HG03159 (cell line): ENCODE measurements around the gene JMJD1C.

Experiments
- ATAC-seq: cut with Tn5 transposase; IDR thresholded peaks from one replicate; pipeline ENCODE4 v1.9.1; 2021; ENCODE audit warnings: mild to moderate bottlenecking, moderate library complexity; ENCODE audit not compliant: unreplicated experiment

Gene JMJD1C

DNA sequence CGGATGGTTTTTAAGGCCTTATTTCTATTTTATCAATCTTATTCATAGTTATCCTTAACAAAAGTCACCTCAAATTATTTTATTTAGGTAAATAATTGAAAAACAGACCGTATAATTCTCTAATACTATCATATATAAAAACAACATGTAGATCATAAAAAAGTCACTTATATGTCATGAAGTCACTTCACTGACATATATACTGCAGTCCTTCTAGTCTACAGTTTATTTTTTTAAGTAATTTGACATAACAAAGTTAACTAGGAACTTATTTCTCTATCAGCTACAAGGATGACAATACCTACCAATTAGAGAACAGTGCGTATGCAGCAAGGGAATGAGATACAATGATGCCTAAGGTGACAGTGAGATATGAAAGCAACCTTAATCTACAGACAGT is 26.2 kb downstream of the JMJD1C start:
- no peak for ATAC-seq

DNA sequence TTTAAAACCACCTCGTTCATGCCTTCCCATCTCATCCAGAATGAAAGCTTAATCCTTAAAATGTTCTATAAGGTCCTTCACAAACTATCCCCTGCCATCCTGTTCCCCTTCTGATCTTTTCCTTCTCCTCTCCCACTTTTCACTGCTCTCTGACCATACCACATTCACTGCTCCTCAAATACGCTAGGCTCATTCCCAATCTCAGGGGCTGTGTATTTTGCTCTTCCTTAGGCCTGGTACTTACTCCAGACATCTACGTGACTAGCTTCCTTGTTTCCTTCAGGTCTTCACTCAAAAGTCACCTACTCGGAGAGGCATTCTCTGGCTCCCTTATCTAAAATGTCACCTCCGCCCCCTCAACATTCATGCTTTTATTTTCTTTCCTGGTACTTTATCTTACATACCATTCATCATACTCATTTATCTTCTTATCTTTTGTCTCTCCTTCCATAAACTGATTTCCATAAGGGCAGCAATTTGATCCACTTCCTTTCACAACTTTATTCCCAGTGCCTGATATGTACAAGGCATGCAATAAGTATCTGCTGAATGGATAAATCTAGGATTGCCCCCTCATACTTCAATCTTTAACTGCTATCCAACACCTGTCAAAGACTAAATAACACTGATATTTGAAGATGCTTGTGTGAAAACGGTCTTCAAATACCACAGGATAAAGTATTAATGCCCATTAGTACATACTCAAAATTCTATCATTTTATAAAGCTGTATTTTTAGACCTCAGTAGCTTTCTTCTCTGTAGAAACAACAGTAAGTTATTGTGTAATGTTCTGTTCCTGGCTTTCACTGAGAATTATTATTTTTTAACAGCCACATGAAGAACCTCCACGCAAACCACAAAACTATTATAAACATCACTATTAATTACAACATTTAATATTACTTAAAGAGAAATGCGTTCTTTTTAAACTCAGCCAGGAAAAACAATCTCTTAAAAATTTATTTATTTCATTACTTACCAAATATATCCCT is 27.0 kb downstream of the JMJD1C start:
- no peak for ATAC-seq

DNA sequence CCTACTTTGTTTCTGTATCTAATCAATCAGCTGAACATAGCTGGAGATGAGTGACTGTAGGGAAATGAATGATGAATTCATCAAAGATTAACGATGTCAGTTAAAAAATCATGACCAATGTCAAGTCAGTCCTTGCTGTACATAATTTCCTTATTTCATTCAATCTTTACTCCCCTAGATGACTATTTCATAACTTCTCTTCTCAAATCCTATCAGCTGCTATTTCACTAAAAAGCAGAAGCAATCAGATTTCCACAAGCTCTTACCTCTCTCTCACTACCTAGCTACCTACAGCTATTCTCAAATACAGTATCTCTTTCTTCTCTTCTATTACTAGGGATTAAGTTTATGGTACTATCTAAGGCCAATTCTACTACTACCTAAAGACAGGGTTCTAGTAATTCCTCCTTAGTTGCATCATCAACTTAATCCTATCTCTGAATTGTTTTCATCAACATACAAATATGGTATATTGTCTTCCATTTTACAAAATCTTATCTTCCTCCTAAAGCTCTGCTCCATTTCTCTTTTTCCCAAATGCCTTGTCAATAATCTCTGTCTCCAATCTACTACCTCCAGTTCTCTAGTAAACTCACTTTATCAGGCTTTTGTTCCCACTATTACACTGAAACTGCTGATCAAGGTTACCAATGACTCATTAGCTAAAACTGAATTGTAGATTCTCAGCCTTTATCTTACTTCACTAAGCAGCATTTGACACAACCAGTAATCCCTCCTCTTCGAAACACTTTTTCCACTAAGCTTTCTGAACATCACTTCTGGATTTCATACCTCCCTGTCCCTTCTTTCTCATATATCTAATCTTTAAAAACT is 28.4 kb downstream of the JMJD1C start:
- no peak for ATAC-seq

DNA sequence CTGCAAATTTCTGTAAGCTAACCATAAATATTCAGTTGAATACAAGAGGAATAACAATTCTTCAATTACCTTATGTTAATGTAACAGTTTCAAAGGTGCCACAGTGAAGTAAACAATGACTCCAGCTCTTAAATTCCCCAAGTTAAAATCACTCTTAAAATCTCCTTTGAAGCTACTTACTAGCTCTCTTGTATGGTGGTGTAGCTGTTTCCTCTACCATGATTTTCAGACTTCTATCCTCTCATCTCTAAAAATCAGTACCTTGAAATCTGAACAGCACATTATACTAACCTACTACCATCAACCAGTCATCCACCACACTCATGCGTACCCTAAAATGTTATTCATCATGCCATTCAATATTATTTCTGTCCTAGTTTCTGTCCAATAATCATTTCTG is 29.6 kb downstream of the JMJD1C start:
- no peak for ATAC-seq

DNA sequence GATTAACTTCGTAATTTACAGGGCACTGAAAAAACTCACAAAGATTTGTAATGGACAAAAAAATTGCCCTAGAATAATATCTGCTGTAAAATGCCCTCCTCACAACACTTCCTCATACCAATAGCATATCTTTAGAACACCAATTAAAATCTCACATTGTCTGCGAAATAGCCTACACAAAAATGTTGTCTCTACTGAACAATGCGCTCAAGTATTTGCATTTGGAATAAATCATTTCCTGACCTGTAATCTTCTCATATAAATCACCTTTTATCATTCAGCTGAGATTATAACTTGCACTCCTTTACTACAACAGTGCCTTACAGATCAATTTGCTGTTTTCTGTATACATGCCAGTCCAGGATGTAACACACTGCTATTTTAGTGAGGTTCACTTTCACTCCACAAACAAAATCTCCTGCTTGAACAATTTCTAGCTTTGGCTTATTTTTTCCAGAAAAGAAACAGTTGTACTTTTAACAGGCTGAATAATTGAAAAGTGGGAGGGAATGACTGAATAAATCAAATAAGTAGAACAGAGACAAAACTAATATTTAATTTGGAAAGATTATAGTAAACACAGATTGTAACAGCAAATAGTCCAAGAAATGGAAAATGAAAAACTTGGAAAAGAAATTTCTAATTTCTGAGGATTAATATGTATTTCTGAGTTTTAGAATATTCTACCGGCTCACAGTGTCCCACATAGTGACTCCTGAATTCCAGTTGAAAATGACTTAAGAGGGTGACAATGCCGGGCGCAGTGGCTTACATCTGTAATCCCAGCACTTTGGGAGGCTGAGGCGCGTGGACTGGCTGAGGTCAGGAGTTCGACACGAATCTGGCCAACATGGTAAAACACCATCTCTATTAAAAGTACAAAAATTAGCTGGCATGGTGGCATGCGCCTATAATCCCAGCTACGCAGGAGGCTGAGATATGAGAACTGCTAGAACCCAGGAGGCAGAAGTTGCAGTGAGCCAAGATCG is 30.6 kb downstream of the JMJD1C start:
- no peak for ATAC-seq

DNA sequence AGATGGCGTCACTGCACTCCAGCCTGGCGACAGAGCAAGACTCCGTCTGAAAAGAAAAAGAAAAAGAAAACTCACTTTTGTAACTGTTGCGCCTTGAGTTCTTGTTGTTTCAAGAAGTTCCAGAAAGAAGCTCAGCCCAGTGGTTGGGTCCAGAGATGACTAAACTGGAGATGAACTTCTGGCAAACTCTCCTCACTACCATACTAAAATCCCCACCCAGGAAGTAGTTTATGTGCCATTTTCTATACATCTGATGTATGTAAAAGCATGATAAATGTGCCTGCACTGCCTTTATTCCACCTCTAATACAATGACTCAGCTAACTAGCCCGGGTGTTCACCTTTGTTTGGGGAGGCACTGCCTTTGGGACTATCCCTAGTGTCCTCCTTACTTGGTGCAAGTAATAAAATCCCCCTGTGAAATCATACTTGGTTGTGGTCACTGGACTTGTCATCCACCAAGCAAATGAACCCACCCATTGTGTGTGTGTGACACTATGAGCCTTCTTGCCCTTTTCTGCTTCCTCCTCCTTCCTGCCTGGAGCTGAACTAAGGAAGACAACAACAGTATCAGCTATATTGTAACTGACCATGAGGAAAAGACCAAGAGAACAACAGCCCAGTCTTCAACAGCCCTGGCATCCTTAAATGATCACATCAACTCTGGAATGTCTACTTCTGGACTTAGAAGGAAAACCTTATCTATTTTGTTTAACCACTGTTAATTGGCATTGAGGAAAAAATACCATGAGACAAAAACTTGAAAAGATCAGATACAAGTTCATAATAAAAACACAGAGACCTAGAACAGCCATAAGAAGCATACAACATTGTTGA is 33.6 kb downstream of the JMJD1C start:
- no peak for ATAC-seq

DNA sequence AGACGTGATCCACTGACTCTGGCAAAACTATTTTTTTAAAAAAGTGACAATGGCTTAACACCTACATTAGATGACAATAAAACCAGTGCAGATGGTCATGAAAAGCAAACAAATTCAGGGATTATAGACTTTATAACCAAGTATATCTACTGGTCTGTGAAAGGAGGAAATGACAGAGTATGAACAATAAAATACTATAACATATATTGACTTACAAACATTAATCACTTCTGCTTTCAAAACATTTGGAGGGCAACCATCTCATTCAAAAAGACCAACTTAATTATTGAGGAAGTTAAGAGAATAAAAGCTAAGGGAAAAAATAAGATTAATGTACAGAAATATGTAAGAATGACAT is 34.8 kb downstream of the JMJD1C start:
- no peak for ATAC-seq

DNA sequence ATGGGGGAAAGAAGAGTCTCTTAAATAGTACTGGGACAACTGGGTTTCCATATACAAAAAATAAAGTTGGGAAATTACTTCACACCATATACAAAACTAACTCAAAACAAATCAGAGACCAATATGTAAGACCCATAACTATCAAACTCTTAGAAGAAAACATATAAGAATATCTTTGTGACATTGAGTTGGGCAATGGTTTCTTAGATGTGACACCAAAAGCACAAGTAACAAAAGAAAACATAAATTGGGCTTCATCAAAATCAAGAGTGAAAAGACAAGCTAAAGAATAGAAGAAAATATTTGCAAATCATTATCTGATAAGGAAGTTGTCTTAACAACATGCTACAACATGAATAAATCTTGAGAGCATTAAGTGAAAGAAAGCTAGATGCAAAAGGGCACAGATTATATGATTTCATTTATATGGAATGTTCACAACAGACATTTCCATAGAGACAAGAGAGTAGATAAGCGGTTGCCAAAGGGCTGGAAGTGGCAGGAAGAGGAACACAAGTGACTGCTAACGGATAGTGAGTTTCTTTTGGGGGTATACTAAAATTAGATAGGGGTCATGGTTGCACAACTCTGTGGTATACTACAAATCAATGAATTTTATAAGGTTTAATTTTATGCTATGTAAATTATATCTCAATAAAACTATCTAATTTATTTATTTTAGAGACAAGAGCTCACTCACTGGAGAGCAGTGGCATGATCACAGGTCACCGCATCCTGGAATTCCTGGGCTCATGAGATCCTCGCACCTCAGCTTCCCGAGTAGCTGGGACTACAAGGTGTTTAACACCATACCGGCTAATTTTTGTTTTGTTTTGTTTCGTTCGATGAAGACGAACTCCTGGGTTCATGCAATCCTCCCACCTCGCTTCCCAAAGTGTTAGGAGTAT is 35.4 kb downstream of the JMJD1C start:
- ATAC-seq, result no peak

DNA sequence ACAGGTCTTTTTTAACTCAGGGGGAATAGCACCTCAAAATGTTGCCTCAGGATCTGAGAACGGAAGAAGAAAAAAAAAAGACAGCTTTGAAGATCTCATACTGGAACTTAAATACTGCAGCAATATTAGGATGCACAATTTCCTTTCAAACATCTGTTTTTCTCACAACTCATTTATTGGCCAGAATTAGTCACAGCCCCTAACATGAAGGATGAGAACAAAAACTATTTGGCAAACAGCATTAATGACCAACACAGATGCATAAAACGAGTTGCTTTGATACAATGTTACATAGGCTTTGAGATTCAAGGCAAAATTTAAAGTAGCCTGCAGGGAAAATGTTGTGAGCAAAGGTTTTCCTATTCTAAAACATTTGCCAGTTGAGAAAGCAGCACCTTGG is 36.5 kb downstream of the JMJD1C start:
- ATAC-seq, result no peak

DNA sequence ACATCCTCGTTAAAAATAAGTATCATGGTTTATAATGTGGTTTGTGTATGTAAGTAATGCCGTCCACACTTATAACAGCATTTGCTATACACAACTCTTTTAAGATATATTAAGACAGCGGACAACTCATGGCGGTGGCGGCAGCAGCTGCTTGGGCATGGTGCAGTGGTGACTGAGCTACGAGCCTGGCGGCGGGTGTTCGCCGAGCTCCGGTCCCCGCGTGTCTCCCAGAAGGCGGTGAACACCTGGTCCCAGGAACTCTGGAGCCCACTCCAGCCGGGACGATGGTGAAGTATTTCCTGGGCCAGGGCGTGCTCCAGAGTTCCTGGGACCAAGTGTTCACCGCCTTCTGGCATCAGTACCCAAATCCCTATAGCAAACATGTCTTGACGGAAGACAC is 38.8 kb downstream of the JMJD1C start:
- no peak for ATAC-seq

DNA sequence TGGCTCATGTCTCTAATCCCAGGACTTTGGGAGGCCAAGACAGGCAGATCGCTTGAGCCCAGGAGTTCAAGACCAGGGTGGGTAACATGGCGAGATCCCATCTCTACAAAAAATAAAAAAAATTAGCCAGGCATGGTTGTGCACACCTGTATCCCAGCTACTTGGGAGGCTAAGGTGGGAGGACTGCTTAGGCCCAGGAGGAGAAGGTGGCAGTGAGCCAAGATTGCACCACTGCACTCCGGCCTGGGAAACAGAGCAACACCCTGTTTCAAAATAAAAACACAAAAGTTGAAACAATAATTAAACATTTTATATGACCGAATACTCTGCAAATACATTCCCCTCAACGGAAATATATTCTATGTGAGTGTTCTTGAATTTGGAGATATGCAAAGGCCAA is 40.3 kb downstream of the JMJD1C start:
- no peak for ATAC-seq

DNA sequence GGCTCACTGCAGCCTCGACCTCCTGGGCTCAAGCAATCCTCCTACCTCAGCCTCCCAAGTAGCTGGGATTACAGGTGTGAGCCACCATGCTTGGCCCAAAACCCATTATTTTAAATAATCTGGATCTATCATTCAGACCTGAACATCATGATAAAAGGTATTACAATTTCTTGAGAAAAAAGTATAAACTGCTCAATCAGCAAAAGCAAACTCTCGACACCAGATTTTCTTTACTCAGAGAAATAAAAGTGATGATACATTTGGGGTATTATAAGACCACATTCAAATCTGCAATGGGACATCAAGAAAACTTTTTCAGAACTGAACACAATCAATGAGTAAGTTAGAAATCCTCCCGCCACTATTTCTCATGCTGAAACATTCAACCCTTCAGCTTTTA is 41.2 kb downstream of the JMJD1C start:
- no peak for ATAC-seq

DNA sequence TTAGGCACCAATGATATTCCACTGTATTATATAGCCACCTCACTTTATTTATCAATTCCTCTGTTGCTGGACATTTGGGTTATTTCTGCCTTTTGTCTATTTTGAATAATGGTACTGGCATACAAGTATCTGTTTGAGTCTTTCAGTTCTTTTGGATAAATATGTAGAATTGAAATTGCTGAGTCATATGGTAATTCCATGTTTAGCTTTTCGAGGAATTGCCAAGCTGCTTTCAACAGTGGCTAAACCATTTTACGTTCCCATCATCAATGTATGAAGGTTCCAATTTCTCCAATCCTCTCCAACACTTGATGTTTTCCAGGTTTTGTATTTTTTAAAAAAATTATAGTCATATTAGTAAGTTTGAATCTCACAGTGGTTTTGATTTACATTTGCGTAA is 42.3 kb downstream of the JMJD1C start:
- ATAC-seq, result no peak

DNA sequence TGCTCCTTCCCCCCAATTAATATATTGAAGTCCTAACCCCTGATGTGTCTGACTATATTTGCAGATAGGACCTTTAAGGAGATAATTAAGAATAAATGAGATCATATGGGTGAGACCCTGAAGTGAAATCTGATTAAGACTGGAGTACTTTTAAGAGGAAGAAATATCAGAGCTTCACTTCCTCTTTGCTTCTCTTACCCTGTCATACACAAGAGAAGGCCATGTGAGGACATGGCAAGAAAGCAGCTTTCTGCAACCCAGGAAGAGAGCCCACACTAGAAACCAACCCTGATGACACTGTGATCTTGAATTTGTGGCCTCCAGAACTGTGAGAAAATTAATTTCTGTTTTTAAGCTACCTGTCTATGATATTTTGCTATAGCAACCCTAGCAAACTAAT is 44.2 kb downstream of the JMJD1C start:
- ATAC-seq, result peak; percentile 98

DNA sequence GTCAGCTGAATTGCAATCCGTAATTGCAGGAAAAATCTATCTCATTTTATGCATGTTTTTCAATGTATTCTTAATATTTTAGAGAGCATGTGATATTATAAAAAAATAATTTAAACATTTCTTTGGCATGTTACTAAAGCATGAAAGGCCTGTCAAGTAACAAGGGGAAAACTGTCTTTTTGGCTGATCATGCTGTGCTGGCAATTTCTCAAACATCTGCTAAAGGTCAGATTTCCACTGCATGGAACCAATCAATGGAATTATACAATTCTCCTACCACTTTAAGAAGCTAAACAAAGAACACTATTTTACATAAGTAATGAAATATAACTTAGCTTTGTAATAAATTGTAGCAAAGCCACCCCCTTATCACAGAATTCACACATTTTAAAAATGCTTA is 49.4 kb downstream of the JMJD1C start:
- ATAC-seq, result no peak

DNA sequence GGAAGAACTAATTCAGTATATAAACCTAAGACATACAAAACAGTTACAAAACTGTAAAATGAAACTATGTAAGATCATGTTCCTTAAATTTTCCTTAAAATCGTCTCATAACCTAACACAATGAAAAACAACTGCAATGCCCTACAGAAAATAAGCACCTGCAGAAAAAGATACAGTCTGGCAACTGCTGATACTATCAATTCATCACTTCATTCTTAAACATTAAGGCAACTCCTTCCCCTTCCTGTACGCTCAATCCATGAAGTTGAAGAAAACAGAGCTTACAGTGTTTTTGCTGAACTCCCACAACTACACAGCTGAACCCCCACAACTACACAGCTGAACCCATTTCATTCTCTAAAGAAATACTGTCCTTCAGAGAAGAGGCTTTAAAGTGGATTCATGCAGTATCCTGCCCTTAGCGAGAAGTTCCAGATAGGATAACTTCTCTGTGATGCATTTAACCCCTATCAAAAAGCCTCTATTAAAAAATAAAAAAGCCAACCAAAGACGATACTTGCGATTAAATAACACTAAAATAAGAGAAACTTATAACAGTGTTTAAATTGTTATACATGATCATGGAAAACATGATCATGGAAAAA is 50.0 kb downstream of the JMJD1C start:
- no peak for ATAC-seq

DNA sequence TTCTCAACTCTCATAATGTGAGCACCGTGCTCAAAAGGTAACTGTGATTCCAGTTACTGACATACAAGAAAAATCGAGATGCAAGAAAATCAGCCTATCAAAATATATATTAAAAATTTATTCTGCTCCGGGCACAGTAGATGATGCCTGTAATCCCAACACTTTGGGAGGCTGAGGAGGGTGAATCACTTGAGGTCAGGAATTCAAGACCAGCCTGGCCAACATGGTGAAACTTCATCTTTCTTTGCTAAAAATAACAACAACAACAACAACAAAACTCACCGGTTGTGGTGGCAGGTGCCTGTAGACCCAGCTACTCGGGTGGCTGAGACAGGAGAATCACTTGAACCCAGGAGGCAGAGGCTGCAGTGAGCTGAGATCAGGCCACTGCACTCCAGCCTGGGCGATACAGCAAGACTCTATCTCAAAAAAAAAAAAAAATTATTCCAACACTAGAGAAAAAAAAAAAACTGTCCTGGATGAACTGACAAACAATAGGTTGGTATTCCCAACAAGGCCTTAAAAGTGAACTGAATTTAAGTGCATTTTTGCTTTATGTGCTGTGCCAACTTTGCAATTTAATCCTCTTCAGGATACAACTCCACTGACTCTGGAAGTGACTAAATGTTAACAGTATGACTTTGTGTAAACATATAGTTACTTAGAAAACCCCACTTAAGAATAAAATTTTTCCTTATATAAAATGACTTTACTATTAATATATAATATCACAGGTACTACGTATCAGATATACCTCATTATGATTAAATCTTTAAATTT is 51.1 kb downstream of the JMJD1C start:
- ATAC-seq, result no peak

DNA sequence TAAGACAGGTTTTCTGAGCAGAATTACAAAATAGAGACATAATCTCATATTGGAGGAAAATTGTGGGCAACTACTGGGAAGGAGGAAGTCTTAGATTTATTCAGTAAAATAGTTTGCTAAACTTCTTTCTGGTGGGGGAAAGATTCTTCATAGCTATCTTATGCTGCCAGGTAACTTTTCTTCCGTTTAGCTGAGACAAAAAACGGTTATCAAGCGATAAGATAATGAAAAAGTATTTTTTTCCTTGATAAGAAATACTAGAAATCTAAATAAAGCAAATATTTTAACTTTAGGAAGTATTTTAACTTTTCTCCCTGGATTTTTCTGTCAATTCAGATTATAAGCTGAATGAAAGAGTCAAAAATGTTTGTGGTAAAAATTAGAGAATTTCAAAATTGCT is 52.3 kb downstream of the JMJD1C start:
- ATAC-seq, result no peak
